Measurements from ENCODE around the gene ATL3. TPM values are rescaled to one million over a fixed set of nuclear protein-coding genes. Genes with fewer than 3 reads are reported as not detected.
"Not testable (repeated sequence)": the region's sequence is repeated elsewhere in the genome, so short reads cannot be mapped to it uniquely, and the experiment has no call there.

The ATL3 gene
- total and polyA plus RNA-seq, 2 of the 13 experiments (the other 11 are each of a cell fraction or from before 2014, with no cell fraction given): not detected

DNA sequence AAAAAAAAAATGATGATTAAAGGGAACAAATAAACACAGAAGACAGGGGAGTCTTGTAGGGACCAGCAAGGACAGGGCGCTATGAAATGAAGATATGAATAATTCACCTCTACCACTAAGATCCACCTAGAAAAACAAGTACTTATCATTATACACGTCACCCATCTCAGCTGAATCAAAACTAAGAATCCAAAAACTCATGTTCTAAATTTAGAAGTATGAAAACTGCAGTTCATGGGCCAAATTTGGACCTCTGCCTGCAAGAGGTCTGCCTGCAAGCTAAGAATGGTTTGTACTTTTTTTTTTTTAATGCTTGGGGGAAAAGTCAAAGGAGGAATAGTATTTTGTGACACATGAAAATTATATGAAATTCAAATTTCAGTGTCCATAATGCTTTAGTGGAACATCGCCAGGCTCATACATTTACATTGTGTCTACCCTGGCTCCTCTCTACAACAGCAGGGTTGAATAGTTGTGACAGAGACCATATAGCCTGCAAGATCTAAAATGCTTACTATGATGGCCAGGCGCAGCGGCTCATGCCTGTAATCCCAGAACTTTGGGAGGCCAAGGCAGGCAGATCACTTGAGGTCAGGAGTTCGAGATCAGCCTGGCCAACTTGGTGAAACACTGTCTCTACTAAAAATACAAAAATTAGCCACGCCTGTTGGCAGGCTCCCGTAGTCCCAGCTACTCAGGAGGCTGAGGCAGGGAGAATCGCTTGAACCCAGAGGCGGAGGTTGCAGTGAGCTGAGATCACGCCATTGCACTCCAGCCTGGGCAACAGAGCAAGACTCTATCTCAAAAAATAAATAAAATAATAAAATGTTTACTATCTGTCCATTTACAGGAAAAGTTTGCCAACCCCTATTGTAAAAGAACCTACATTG lies 68.6 kb downstream of the ATL3 start:
- H4K20me1 ChIP-seq (ENCODE audit: insufficient read depth, low read length); H3K79me2 ChIP-seq (ENCODE audit: insufficient read depth, low read length); DNase-seq (ENCODE audit: low spot score); in situ Hi-C loops (cut with HindIII; ENCODE audit: extremely low pct_ligation_motif_present, low pct_unique_long_range_greater_than_20kb); H3K36me3 ChIP-seq (replicated peaks in 1 of 2; ENCODE audit: control insufficient read depth in 1 of 2, insufficient read depth in 2 of 2, low read length in 2 of 2); BruUV-seq (replicated peaks); H3K4me3 ChIP-seq (replicated peaks in 1 of 3; ENCODE audit: insufficient read depth in 1 of 3, low read depth in 2 of 3, low read length in 3 of 3); H2AFZ ChIP-seq (ENCODE audit: low read length); intact Hi-C loops (cut with micrococcal nuclease; ENCODE audit: unreplicated experiment); ATAC-seq; H3K9me3 ChIP-seq (ENCODE audit: low read length); FAIRE-seq; H3K9ac ChIP-seq (ENCODE audit: insufficient read depth, low read depth, low read length); CTCF ChIA-PET (ENCODE audit: low intra/inter-chr PET ratio, low total read pairs); H3K27me3 ChIP-seq (ENCODE audit: control insufficient read depth in 1 of 2, insufficient read depth in 2 of 2, low read length in 2 of 2): not testable (repeated sequence)
- 72% methylated on average over 11 of the region's 11 CpGs for WGBS (ENCODE audit: low lambda C conversion rate)
- TF ChIP-seq, protein P1, sequence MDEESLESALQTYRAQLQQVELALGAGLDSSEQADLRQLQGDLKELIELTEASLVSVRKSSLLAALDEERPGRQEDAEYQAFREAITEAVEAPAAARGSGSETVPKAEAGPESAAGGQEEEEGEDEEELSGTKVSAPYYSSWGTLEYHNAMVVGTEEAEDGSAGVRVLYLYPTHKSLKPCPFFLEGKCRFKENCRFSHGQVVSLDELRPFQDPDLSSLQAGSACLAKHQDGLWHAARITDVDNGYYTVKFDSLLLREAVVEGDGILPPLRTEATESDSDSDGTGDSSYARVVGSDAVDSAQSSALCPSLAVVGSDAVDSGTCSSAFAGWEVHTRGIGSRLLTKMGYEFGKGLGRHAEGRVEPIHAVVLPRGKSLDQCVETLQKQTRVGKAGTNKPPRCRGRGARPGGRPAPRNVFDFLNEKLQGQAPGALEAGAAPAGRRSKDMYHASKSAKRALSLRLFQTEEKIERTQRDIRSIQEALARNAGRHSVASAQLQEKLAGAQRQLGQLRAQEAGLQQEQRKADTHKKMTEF (CRISPR knock-in tag; IDR thresholded peaks at IDR 0.05): peak; percentile 44; the same call in 1 of the 2 replicates
- TF ChIP-seq ZNF121 (CRISPR knock-in tag; IDR thresholded peaks at IDR 0.05): peak; percentile 93
- TF ChIP-seq PHF21A (CRISPR knock-in tag; IDR thresholded peaks at IDR 0.05): 0 out of 2 replicates have a peak, but pooled peaks have one; percentile 3
- POLR2A ChIA-PET: interaction anchor here (1.0 to 2.3 kb wide), 2 partner anchors 28 to 111 kb away, joined by 4 to 8 read pairs; no protein-coding TSS in a partner anchor
- peak overlapping the region; percentile 73 for H3K27ac ChIP-seq (ENCODE audit: extremely low read length, insufficient read depth, low read length)
- peaks cover 24% of the 10 kb centered on the region for H3K4me1 ChIP-seq (ENCODE audit: insufficient read depth, low read length)
- H3K4me2 ChIP-seq (ENCODE audit: low read depth, low read length): peak overlapping the region; percentile 62; the same call in 1 of the 2 replicates

Measured in HepG2 (cell line).